K562 (cell line): Measurements from ENCODE around the gene ANKS1B. TPM values are rescaled to one million over a fixed set of nuclear protein-coding genes. Genes with fewer than 3 reads are reported as not detected.

Experiments
- ATAC-seq: fragments of 200-7000 bp; cut with Tn5 transposase; 3 replicates; pipeline ENCODE4 v1.9.1; 2020; ENCODE audit warnings: moderate library complexity
- BruUV-seq: library from RNA; stranded (reverse); fragments of 400-500 nt; replicated peaks from 2 replicates; lab custom pipeline; 2021; lab: Mats Ljungman, UMichigan
- CTCF ChIA-PET: fragments of 300-600 bp; formaldehyde crosslinking; extraction: SDS; loops from one replicate; lab custom pipeline; 2021; ENCODE audit warnings: low intra/inter-chr PET ratio; lab: Yijun Ruan, JAX
- POLR2A ChIA-PET: fragments of 300-600, 350-650 bp; sonication (Branson Sonifier 250); formaldehyde crosslinking; extraction: SDS; loops from one replicate; lab custom pipeline; 2021; ENCODE audit warnings: antibody characterized with exemption, inconsistent platforms; lab: Yijun Ruan, JAX
- DNase-seq, 4 experiments: peaks; one replicate each; pipeline versions ENCODE4 v3.0.0 to v3.0.0-alpha.2; 2011 to 2018; ENCODE audit warnings: low spot score in 3 of 4, mixed read lengths in 3 of 4; ENCODE audit errors: extremely low read depth in 1 of 4
- FAIRE-seq: peaks from 2 replicates; lab custom pipeline; 2011; peaks lifted over from hg19 to GRCh38; lab: Jason Lieb, UNC
- H2AFZ ChIP-seq: 2 replicates; pipeline ENCODE4 v1.6.0; 2011; ENCODE audit warnings: low read depth, low read length, control low read depth, inconsistent platforms
- H3K27ac ChIP-seq: fragments of 200-600 bp; 3 replicates; pipeline ENCODE4 v1.8.0; 2011; ENCODE audit warnings: low read depth, mild to moderate bottlenecking, control low read depth, inconsistent platforms, low read length, moderate library complexity, mixed read lengths; ENCODE audit errors: extremely low read depth
- H3K27me3 ChIP-seq, 2 experiments: fragments of 300-600 bp in 1 of 2; 2 replicates in 1 of 2; 3 replicates in 1 of 2; pipeline versions ENCODE4 v1.6.0 to v1.8.0; 2011; ENCODE audit warnings: inconsistent platforms in 2 of 2, low read length in 2 of 2, mild to moderate bottlenecking in 1 of 2, mixed read lengths in 1 of 2, moderate library complexity in 1 of 2; ENCODE audit not compliant: control insufficient read depth in 2 of 2, insufficient read depth in 2 of 2
- H3K36me3 ChIP-seq: fragments of 300-600 bp; 3 replicates; pipeline ENCODE4 v1.8.0; 2011; ENCODE audit warnings: mild to moderate bottlenecking, low read length, inconsistent platforms; ENCODE audit not compliant: control insufficient read depth, insufficient read depth
- H3K4me1 ChIP-seq, 2 experiments: fragments of 200-600 bp in 1 of 2; replicated peaks in 1 of 2; 2 replicates in 1 of 2; 3 replicates in 1 of 2; pipeline versions ENCODE4 v1.5.1 to v1.8.0; 2011; ENCODE audit warnings: inconsistent platforms in 2 of 2, low read length in 2 of 2, mild to moderate bottlenecking in 1 of 2, mixed read lengths in 1 of 2, moderate library complexity in 1 of 2; ENCODE audit not compliant: control insufficient read depth in 2 of 2, insufficient read depth in 2 of 2
- H3K4me2 ChIP-seq: 2 replicates; pipeline ENCODE4 v1.6.1; 2011; ENCODE audit warnings: low read length, control low read depth, inconsistent platforms, mixed read lengths; ENCODE audit not compliant: insufficient read depth
- H3K4me3 ChIP-seq: fragments of 200-600 bp; sonication (generic), shearing (Covaris generic); 2 replicates; pipeline ENCODE4 v1.5.1; 2016; ENCODE audit warnings: control low read depth, inconsistent platforms
- H3K79me2 ChIP-seq: fragments of 200-600 bp; 3 replicates; pipeline ENCODE4 v1.8.0; 2011; ENCODE audit warnings: low read length, inconsistent platforms; ENCODE audit not compliant: control insufficient read depth, insufficient read depth
- H3K9ac ChIP-seq, 2 experiments: 2 replicates each; pipeline versions ENCODE4 v1.6.0 to v1.6.1; 2011; ENCODE audit warnings: low read depth in 2 of 2, low read length in 2 of 2, control low read depth in 1 of 2, inconsistent platforms in 1 of 2, mild to moderate bottlenecking in 1 of 2, mixed read lengths in 1 of 2; ENCODE audit not compliant: insufficient read depth in 1 of 2
- H3K9me1 ChIP-seq: one replicate; pipeline ENCODE4 v1.6.0; 2011; ENCODE audit warnings: inconsistent platforms, mild to moderate bottlenecking, low read length, moderate library complexity; ENCODE audit not compliant: control insufficient read depth, insufficient read depth
- H3K9me3 ChIP-seq: replicated peaks from 2 replicates; pipeline ENCODE4 v1.5.1; 2011; ENCODE audit warnings: low read depth, low read length, inconsistent platforms; ENCODE audit not compliant: control insufficient read depth, insufficient read depth
- H4K20me1 ChIP-seq: replicated peaks from 2 replicates; pipeline ENCODE4 v1.6.1; 2011; ENCODE audit warnings: low read length, inconsistent platforms, mixed read lengths; ENCODE audit not compliant: control insufficient read depth, insufficient read depth
- CBFB ChIP-seq: sonication (generic); formaldehyde crosslinking; IDR thresholded peaks from 2 replicates; pipeline ENCODE4 v1.4.0; 2020; ENCODE audit warnings: mild to moderate bottlenecking, missing genetic modification reagents
- VEZF1 ChIP-seq: fragments of 200-800 bp; sonication (Bioruptor generic); IDR thresholded peaks from 2 replicates; pipeline ENCODE4 v1.6.1; 2017; ENCODE audit warnings: missing genetic modification characterization, missing compliant biosample characterization
- ZBTB34 ChIP-seq: fragments of 250-450 bp; sonication (Bioruptor Pico); IDR thresholded peaks from 2 replicates; pipeline ENCODE4 v1.8.0; 2021; ENCODE audit warnings: mild to moderate bottlenecking, moderate library complexity
- ZNF143 ChIP-seq: sonication (generic); formaldehyde crosslinking; IDR thresholded peaks from 2 replicates; pipeline ENCODE4 v1.9.0; 2022; ENCODE audit warnings: mild to moderate bottlenecking, missing genetic modification reagents
- ZNF592 ChIP-seq: fragments of 450-650 bp; IDR thresholded peaks from 2 replicates; pipeline ENCODE4 v1.6.1; 2017; ENCODE audit warnings: antibody characterized with exemption, mild to moderate bottlenecking
- WGBS: fragments of 100-300 bp; shearing (Covaris generic); methylation state at CpG from one replicate; pipeline ENCODE4 v1.1.6; 2016; ENCODE audit warnings: low coverage, mixed read lengths; ENCODE audit not compliant: insufficient coverage; ENCODE audit errors: missing lambda C conversion rate; 5-methylcytosine and 5-hydroxymethylcytosine counted together
- in situ Hi-C: fragments of 300-500 bp; cut with MboI; formaldehyde crosslinking; loops from 4 replicates; pipeline ENCODE4 v1.15.0; 2018; ENCODE audit warnings: inconsistent platforms, mixed read lengths
- intact Hi-C: fragments of 100-400 bp; cut with micrococcal nuclease; formaldehyde crosslinking; loops from 2 replicates; pipeline ENCODE4 v1.14.2; 2022
- polyA plus RNA-seq, 8 experiments: library from polyadenylated mRNA; depleted of rRNA in 4 of 8; stranded (reverse) in 5 of 8; unstranded in 3 of 8; fragments of >200 nt; fragmentation: Nextera tagmentation in 2 of 8; fragmentation: Illumina TruSeq in 1 of 8; extraction: Ambion mirVana in 2 of 8; extraction: Trizol in 1 of 8; gene quantifications; 2 replicates each; pipeline versions ENCODE4 v1.2.1 to v1.2.3, GENCODE V29; 2011 to 2014; ENCODE audit warnings: inconsistent platforms in 1 of 8, missing spikeins in 1 of 8
- total RNA-seq, 7 experiments: library from RNA; depleted of rRNA in 6 of 7; stranded (reverse); fragments of >200 nt in 6 of 7; fragmentation: Illumina TruSeq in 2 of 7; extraction: Trizol in 2 of 7; gene quantifications; 2 replicates each; pipeline versions ENCODE4 v1.2.1 to v1.2.3, GENCODE V29; 2011 to 2021; ENCODE audit warnings: low replicate concordance in 1 of 7
- TF ChIP-seq, protein P1 (sequence below): fragments of 450-650 bp; formaldehyde crosslinking; IDR thresholded peaks from 2 replicates; pipeline ENCODE4 v1.4.0; 2020; ENCODE audit warnings: mild to moderate bottlenecking, moderate library complexity
- TF ChIP-seq, protein P2 (sequence below): fragments of 250-450 bp; sonication (Bioruptor Pico); IDR thresholded peaks from 2 replicates; pipeline ENCODE4 v1.5.0; 2021; ENCODE audit warnings: mild to moderate bottlenecking, borderline replicate concordance

ANKS1B gene
- total and polyA plus RNA-seq, 9 of the 15 experiments (the other 6 are each of a cell fraction or from before 2014, with no cell fraction given), result 0.04 to 0.47 (median 0.28) TPM; not detected in 4

GRCh38 chr12:99647453-99647852 lies 337.3 kb downstream of the ANKS1B start, which contains the start of gene GARIN6:
Gene GARIN6 (plus strand): TSS chr12:99647753. CDS start chr12:99648175, 422 bp downstream.
- CTCF ChIA-PET, result no interaction called here

More at GRCh38 chr12:99647453-99647852, 337.3 kb downstream of the ANKS1B start, which contains the start of gene GARIN6:
- Histone ChIP-seq H2AFZ (no peak within 1 kb of the TSS), H3K27me3 (no peaks in the 10 kb centered on the region), H3K9me3 (no peaks in the 10 kb centered on the region), H3K9me1 (no peaks in the 10 kb centered on the region), H3K36me3 (no peaks in the 10 kb centered on the region), H3K4me1 (no peaks in the 10 kb centered on the region), H3K4me3 (no peak within 1 kb of the TSS), H3K79me2 (no peaks in the 10 kb centered on the region), H3K27ac (no peak within 1 kb of the TSS), H3K4me2 (no peak within 1 kb of the TSS)
- no peak for DNase-seq
- TF ChIP-seq, protein P1, sequence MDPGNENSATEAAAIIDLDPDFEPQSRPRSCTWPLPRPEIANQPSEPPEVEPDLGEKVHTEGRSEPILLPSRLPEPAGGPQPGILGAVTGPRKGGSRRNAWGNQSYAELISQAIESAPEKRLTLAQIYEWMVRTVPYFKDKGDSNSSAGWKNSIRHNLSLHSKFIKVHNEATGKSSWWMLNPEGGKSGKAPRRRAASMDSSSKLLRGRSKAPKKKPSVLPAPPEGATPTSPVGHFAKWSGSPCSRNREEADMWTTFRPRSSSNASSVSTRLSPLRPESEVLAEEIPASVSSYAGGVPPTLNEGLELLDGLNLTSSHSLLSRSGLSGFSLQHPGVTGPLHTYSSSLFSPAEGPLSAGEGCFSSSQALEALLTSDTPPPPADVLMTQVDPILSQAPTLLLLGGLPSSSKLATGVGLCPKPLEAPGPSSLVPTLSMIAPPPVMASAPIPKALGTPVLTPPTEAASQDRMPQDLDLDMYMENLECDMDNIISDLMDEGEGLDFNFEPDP, result no peak
- TF ChIP-seq ZNF592 (no peak), ZBTB34 (no peak), ZNF143 (CRISPR knock-in tag) (no peak), CBFB (no peak), VEZF1 (no peak)
- TF ChIP-seq, protein P2, sequence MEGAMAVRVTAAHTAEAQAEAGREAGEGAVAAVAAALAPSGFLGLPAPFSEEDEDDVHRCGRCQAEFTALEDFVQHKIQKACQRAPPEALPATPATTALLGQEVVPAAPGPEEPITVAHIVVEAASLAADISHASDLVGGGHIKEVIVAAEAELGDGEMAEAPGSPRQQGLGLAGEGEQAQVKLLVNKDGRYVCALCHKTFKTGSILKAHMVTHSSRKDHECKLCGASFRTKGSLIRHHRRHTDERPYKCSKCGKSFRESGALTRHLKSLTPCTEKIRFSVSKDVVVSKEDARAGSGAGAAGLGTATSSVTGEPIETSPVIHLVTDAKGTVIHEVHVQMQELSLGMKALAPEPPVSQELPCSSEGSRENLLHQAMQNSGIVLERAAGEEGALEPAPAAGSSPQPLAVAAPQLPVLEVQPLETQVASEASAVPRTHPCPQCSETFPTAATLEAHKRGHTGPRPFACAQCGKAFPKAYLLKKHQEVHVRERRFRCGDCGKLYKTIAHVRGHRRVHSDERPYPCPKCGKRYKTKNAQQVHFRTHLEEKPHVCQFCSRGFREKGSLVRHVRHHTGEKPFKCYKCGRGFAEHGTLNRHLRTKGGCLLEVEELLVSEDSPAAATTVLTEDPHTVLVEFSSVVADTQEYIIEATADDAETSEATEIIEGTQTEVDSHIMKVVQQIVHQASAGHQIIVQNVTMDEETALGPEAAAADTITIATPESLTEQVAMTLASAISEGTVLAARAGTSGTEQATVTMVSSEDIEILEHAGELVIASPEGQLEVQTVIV, result no peak
- TF ChIP-seq, all 486 proteins: peak for 0
- intact Hi-C loops (no loop called here), in situ Hi-C loops (no loop called here)
- no peak within 1 kb of the TSS for H3K9ac ChIP-seq
- no peak for FAIRE-seq
- no TSS peak for BruUV-seq
- H4K20me1 ChIP-seq, result no peaks in the 10 kb centered on the region
- POLR2A ChIA-PET, result no interaction called here
- no peak for ATAC-seq
- WGBS, result 0% methylated on average over 2 of the region's 4 CpGs
